SK-N-SH treated with all-trans-retinoic acid at 6 μM for 48 hours (cell line): Measurements from ENCODE around the gene ZNF319.

ENCODE experiments used
- ATAC-seq: fragments of 200-7000 bp; cut with Tn5 transposase; 3 replicates; pipeline ENCODE4 v1.9.1; 2020; ENCODE audit warnings: mild to moderate bottlenecking, moderate library complexity
- ARNTL ChIP-seq: fragments of 450-650 bp; formaldehyde crosslinking; IDR thresholded peaks from 2 replicates; pipeline ENCODE4 v1.5.0; 2020; ENCODE audit warnings: low read depth, mild to moderate bottlenecking, moderate library complexity, borderline replicate concordance
- BACH2 ChIP-seq: fragments of 250-450 bp; sonication (Bioruptor Pico); IDR thresholded peaks from 2 replicates; pipeline ENCODE4 v1.9.0; 2021; ENCODE audit warnings: mild to moderate bottlenecking, borderline replicate concordance
- CSDC2 ChIP-seq: fragments of 250-450 bp; sonication (Bioruptor Pico); IDR thresholded peaks from 2 replicates; pipeline ENCODE4 v1.5.0; 2020; ENCODE audit warnings: mild to moderate bottlenecking, moderate library complexity
- ESRRG ChIP-seq: fragments of 250-450 bp; sonication (Bioruptor Pico); IDR thresholded peaks from 2 replicates; pipeline ENCODE4 v1.6.1; 2021; ENCODE audit warnings: mild to moderate bottlenecking
- PPARA ChIP-seq: fragments of 250-450 bp; sonication (Bioruptor Pico); IDR thresholded peaks from 2 replicates; pipeline ENCODE4 v1.5.0; 2020; ENCODE audit warnings: mild to moderate bottlenecking, borderline replicate concordance
- RARB ChIP-seq: fragments of 250-450 bp; sonication (Bioruptor Pico); IDR thresholded peaks from 2 replicates; pipeline ENCODE4 v1.8.0; 2021; ENCODE audit warnings: mild to moderate bottlenecking, moderate library complexity
- SNAI2 ChIP-seq: fragments of 250-450 bp; sonication (Bioruptor Pico); IDR thresholded peaks from 2 replicates; pipeline ENCODE4 v1.5.0; 2020; ENCODE audit warnings: mild to moderate bottlenecking, moderate library complexity
- TCF4 ChIP-seq: fragments of 250-450 bp; sonication (Bioruptor Pico); IDR thresholded peaks from 2 replicates; pipeline ENCODE4 v1.8.0; 2021; ENCODE audit warnings: mild to moderate bottlenecking, moderate library complexity, borderline replicate concordance
- TOX ChIP-seq: fragments of 250-450 bp; sonication (Bioruptor Pico); IDR thresholded peaks from 2 replicates; pipeline ENCODE4 v1.8.0; 2021; ENCODE audit warnings: mild to moderate bottlenecking, moderate library complexity, borderline replicate concordance
- ZC3H10 ChIP-seq: fragments of 250-450 bp; sonication (Bioruptor Pico); IDR thresholded peaks from 2 replicates; pipeline ENCODE4 v1.5.1; 2021; ENCODE audit warnings: mild to moderate bottlenecking, moderate library complexity
- ZFP3 ChIP-seq: fragments of 250-450 bp; sonication (Bioruptor Pico); IDR thresholded peaks from 2 replicates; pipeline ENCODE4 v1.5.0; 2020; ENCODE audit warnings: mild to moderate bottlenecking, moderate library complexity
- ZFP30 ChIP-seq: fragments of 450-650 bp; formaldehyde crosslinking; IDR thresholded peaks from 2 replicates; pipeline ENCODE4 v1.5.0; 2022; ENCODE audit warnings: mild to moderate bottlenecking, moderate library complexity
- ZNF70 ChIP-seq: fragments of 450-650 bp; formaldehyde crosslinking; IDR thresholded peaks from 2 replicates; pipeline ENCODE4 v1.5.0; 2020; ENCODE audit warnings: mild to moderate bottlenecking, moderate library complexity
- ZNF8 ChIP-seq: fragments of 450-650 bp; formaldehyde crosslinking; IDR thresholded peaks from 2 replicates; pipeline ENCODE4 v1.5.0; 2020; ENCODE audit warnings: mild to moderate bottlenecking, moderate library complexity
- TF ChIP-seq, protein P1 (sequence below): fragments of 250-450 bp; sonication (Bioruptor Pico); IDR thresholded peaks from 2 replicates; pipeline ENCODE4 v1.8.0; 2021; ENCODE audit warnings: low read depth, mild to moderate bottlenecking, moderate library complexity, borderline replicate concordance
- TF ChIP-seq, protein P2 (sequence below): fragments of 250-450 bp; sonication (Bioruptor Pico); IDR thresholded peaks from 2 replicates; pipeline ENCODE4 v1.5.0; 2020; ENCODE audit warnings: mild to moderate bottlenecking, moderate library complexity
- TF ChIP-seq, protein P3 (sequence below): fragments of 250-450 bp; sonication (Bioruptor Pico); IDR thresholded peaks from 2 replicates; pipeline ENCODE4 v1.8.0; 2020; ENCODE audit warnings: mild to moderate bottlenecking, moderate library complexity, borderline replicate concordance
- TF ChIP-seq, protein P4 (sequence below): fragments of 250-450 bp; sonication (Bioruptor Pico); IDR thresholded peaks from 2 replicates; pipeline ENCODE4 v1.5.1; 2020; ENCODE audit warnings: low read depth, mild to moderate bottlenecking, moderate library complexity

ZNF319 gene

DNA sequence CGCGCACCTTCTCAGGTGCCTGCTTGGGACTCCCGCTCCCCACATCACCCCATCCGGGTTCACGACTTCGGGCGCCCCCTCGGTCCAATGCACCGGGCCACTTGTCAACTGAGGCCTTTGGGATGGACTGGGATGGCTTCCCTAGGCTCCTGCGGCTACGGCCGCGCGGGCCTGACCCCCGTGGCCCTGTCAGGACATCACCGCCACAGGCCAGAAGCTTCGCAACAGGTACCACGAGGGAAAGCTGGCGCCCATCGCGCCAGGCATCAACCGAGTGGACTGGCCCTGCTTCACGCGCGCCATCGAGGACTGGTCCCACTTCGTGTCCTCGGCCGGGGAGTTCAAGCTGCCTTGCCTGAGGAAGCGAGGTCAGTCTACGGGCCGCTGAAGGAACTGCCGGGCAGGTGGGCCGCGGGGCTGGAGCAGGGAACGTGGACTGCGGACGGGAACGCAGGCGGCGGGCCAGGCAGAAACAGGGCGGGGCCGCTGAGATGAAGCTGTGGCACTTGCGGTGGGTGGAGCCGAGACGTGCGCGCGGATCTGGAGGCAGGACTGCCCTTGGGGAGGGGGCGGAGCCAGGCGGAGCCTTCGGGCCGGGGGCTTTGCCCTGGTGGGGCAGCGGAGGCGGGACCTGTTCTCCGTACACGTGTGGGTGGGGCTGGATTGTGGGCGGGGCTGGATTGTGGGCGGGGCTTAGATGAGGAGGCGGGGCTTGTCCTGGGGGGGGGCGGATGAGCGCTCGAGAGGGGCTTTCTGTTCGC lies 15.8 kb downstream of the ZNF319 start:
- no peak for TF ChIP-seq ARNTL (CRISPR knock-in tag)
- TF ChIP-seq, protein P1, sequence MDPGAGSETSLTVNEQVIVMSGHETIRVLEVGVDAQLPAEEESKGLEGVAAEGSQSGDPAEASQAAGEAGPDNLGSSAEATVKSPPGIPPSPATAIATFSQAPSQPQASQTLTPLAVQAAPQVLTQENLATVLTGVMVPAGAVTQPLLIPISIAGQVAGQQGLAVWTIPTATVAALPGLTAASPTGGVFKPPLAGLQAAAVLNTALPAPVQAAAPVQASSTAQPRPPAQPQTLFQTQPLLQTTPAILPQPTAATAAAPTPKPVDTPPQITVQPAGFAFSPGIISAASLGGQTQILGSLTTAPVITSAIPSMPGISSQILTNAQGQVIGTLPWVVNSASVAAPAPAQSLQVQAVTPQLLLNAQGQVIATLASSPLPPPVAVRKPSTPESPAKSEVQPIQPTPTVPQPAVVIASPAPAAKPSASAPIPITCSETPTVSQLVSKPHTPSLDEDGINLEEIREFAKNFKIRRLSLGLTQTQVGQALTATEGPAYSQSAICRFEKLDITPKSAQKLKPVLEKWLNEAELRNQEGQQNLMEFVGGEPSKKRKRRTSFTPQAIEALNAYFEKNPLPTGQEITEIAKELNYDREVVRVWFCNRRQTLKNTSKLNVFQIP (CRISPR knock-in tag) = no peak
- TF ChIP-seq ZNF8 (CRISPR knock-in tag) = no peak
- no peak for TF ChIP-seq CSDC2
- no peak for TF ChIP-seq BACH2 (CRISPR knock-in tag)
- TF ChIP-seq ZC3H10 (CRISPR knock-in tag) = no peak
- TF ChIP-seq TOX (CRISPR knock-in tag) = no peak
- no peak for TF ChIP-seq ZNF70
- no peak for TF ChIP-seq SNAI2 (CRISPR knock-in tag)
- ATAC-seq = peak; percentile 82

DNA sequence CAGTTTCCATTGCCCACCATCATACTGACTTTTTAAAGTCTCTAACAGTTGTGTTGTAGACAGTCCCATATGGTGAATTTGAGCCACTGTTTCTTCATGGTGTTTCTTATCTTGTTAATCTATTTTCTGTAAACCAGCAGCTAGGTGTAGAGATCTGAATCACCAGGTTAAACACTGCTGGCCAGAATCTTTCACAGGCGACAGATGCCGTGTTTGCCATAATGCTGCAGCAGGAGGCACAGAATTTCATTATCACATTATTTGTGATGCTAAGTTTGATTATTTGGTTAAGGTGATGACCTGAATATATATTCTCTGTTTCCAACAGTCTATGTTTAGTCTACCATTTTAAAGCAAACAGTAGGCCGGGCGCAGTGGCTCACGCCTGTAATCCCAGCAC lies 18.1 kb downstream of the ZNF319 start:
- no peak for ATAC-seq

DNA sequence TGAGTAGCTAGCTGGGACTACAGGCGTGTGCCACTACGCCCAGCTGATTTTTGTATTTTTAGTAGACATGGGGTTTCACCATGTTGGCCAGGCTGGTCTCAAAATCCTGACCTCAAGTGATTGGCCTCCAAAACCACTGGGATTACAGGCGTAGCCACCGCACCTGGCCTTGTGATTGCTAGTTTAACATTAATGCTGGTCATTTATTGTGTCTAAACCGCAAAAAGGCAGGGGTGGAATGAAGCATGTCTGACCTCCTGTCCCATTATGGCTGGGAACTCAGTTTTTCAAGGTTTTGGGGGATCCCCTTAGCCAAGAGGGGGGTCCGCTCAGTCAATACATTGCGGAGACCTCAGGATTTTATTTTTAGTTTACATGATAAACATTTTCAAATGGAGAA lies 18.8 kb downstream of the ZNF319 start:
- TF ChIP-seq ZFP3 = no peak
- TF ChIP-seq ESRRG (CRISPR knock-in tag) = no peak
- no peak for TF ChIP-seq ARNTL (CRISPR knock-in tag)
- no peak for TF ChIP-seq TCF4 (CRISPR knock-in tag)
- TF ChIP-seq, protein P2, sequence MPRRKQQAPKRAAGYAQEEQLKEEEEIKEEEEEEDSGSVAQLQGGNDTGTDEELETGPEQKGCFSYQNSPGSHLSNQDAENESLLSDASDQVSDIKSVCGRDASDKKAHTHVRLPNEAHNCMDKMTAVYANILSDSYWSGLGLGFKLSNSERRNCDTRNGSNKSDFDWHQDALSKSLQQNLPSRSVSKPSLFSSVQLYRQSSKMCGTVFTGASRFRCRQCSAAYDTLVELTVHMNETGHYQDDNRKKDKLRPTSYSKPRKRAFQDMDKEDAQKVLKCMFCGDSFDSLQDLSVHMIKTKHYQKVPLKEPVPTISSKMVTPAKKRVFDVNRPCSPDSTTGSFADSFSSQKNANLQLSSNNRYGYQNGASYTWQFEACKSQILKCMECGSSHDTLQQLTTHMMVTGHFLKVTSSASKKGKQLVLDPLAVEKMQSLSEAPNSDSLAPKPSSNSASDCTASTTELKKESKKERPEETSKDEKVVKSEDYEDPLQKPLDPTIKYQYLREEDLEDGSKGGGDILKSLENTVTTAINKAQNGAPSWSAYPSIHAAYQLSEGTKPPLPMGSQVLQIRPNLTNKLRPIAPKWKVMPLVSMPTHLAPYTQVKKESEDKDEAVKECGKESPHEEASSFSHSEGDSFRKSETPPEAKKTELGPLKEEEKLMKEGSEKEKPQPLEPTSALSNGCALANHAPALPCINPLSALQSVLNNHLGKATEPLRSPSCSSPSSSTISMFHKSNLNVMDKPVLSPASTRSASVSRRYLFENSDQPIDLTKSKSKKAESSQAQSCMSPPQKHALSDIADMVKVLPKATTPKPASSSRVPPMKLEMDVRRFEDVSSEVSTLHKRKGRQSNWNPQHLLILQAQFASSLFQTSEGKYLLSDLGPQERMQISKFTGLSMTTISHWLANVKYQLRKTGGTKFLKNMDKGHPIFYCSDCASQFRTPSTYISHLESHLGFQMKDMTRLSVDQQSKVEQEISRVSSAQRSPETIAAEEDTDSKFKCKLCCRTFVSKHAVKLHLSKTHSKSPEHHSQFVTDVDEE (CRISPR knock-in tag) = no peak
- TF ChIP-seq ZNF8 (CRISPR knock-in tag) = no peak
- no peak for TF ChIP-seq CSDC2
- no peak for TF ChIP-seq PPARA
- TF ChIP-seq, protein P3, sequence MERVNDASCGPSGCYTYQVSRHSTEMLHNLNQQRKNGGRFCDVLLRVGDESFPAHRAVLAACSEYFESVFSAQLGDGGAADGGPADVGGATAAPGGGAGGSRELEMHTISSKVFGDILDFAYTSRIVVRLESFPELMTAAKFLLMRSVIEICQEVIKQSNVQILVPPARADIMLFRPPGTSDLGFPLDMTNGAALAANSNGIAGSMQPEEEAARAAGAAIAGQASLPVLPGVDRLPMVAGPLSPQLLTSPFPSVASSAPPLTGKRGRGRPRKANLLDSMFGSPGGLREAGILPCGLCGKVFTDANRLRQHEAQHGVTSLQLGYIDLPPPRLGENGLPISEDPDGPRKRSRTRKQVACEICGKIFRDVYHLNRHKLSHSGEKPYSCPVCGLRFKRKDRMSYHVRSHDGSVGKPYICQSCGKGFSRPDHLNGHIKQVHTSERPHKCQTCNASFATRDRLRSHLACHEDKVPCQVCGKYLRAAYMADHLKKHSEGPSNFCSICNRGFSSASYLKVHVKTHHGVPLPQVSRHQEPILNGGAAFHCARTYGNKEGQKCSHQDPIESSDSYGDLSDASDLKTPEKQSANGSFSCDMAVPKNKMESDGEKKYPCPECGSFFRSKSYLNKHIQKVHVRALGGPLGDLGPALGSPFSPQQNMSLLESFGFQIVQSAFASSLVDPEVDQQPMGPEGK (CRISPR knock-in tag) = no peak
- no peak for TF ChIP-seq ZNF70
- no peak for TF ChIP-seq ZC3H10 (CRISPR knock-in tag)
- no peak for TF ChIP-seq ZFP30 (CRISPR knock-in tag)
- TF ChIP-seq, protein P1 (CRISPR knock-in tag) = no peak
- TF ChIP-seq RARB (CRISPR knock-in tag) = no peak
- ATAC-seq = no peak

More for the DNA sequence above, 18.1 kb downstream of the ZNF319 start:
- TF ChIP-seq BACH2 (CRISPR knock-in tag) (no peak), RARB (CRISPR knock-in tag) (no peak), ZFP3 (no peak)
- TF ChIP-seq, protein P3 (CRISPR knock-in tag) = no peak
- TF ChIP-seq, protein P4, sequence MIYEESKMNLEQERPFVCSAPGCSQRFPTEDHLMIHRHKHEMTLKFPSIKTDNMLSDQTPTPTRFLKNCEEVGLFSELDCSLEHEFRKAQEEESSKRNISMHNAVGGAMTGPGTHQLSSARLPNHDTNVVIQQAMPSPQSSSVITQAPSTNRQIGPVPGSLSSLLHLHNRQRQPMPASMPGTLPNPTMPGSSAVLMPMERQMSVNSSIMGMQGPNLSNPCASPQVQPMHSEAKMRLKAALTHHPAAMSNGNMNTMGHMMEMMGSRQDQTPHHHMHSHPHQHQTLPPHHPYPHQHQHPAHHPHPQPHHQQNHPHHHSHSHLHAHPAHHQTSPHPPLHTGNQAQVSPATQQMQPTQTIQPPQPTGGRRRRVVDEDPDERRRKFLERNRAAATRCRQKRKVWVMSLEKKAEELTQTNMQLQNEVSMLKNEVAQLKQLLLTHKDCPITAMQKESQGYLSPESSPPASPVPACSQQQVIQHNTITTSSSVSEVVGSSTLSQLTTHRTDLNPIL = no peak
